ENCODE results near the gene COL6A5. TPM values are rescaled to one million over a fixed set of nuclear protein-coding genes. Genes with fewer than 3 reads are reported as not detected.
"Not testable (repeated sequence)": the region's sequence is repeated elsewhere in the genome, so short reads cannot be mapped to it uniquely, and the experiment has no call there.

COL6A5 gene
- total RNA-seq, 1 experiment from 2014 or later = not detected

- Mint-ChIP-seq H3K27me3 (ENCODE audit: unreplicated experiment) (peaks cover 13% of the 10 kb centered on the region), H3K27ac (ENCODE audit: unreplicated experiment) (no peak overlapping the region), H3K9me3 (ENCODE audit: low read depth, unreplicated experiment) (no peaks in the 10 kb centered on the region), H3K4me3 (ENCODE audit: low read depth, unreplicated experiment) (no peak overlapping the region), H3K36me3 (ENCODE audit: insufficient read depth, unreplicated experiment) (no peaks in the 10 kb centered on the region), H3K4me1 (ENCODE audit: low read depth, unreplicated experiment) (no peaks in the 10 kb centered on the region)
- no TSS peak for BruUV-seq (replicated peaks)
- TF ChIP-seq, protein P1, sequence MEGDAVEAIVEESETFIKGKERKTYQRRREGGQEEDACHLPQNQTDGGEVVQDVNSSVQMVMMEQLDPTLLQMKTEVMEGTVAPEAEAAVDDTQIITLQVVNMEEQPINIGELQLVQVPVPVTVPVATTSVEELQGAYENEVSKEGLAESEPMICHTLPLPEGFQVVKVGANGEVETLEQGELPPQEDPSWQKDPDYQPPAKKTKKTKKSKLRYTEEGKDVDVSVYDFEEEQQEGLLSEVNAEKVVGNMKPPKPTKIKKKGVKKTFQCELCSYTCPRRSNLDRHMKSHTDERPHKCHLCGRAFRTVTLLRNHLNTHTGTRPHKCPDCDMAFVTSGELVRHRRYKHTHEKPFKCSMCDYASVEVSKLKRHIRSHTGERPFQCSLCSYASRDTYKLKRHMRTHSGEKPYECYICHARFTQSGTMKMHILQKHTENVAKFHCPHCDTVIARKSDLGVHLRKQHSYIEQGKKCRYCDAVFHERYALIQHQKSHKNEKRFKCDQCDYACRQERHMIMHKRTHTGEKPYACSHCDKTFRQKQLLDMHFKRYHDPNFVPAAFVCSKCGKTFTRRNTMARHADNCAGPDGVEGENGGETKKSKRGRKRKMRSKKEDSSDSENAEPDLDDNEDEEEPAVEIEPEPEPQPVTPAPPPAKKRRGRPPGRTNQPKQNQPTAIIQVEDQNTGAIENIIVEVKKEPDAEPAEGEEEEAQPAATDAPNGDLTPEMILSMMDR (IDR thresholded peaks at IDR 0.05; ENCODE audit: unreplicated experiment) = no peak
- intact Hi-C loops (cut with micrococcal nuclease; ENCODE audit: unreplicated experiment) = no loop called here
- DNase-seq = no peak
- CTCF ChIA-PET = no interaction called here
These were observed 83.6 kb downstream of the COL6A5 start for GRCh38 chr3:130428871-130429712.

DNA sequence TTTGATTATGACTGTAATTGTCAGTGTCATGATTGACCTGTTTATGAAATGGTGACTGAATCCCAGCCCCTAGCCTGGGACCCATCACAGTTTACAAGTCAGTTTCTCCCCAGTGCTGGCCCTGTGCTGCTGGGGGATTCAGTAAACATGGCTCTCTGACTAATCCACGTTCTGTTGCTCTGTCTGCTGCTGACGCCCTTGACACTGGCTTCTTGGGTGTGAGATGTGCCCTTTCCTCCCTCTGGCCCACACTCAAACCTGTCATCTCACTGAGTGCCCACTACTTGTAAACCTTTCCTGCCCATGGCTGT lies 84.2 kb downstream of the COL6A5 start:
- no peak overlapping the region for H3K27ac Mint-ChIP-seq (ENCODE audit: unreplicated experiment)
- no peaks in the 10 kb centered on the region for H3K36me3 Mint-ChIP-seq (ENCODE audit: insufficient read depth, unreplicated experiment)
- no peak overlapping the region for H3K4me3 Mint-ChIP-seq (ENCODE audit: low read depth, unreplicated experiment)
- CTCF ChIA-PET = no interaction called here
- H3K4me1 Mint-ChIP-seq (ENCODE audit: low read depth, unreplicated experiment) = no peaks in the 10 kb centered on the region
- TF ChIP-seq, protein P1 (IDR thresholded peaks at IDR 0.05; ENCODE audit: unreplicated experiment) = no peak
- no peak for DNase-seq
- no TSS peak for BruUV-seq (replicated peaks)
- peaks cover 1% of the 10 kb centered on the region for H3K9me3 Mint-ChIP-seq (ENCODE audit: low read depth, unreplicated experiment)
- intact Hi-C loops (cut with micrococcal nuclease; ENCODE audit: unreplicated experiment) = no loop called here
- peaks cover 16% of the 10 kb centered on the region for H3K27me3 Mint-ChIP-seq (ENCODE audit: unreplicated experiment)

DNA sequence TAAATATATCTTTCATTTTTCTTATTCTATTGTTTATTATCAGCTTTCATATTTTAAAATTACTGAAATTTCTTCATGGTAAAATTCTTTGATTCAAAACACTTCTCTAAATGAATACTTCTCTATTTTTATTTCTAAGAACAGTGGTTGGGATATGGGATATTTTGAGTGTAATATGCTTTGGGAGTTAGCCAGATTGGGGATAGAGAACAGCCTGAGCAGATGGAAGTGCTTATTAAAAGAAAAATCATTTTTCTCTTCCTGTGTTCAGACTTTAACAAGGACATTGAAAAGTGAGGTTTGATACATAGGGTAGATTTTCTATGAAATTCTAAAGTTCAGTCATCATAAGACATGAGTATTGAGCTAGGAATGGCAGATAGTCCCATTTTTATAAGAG lies 84.8 kb downstream of the COL6A5 start:
- intact Hi-C loops (cut with micrococcal nuclease; ENCODE audit: unreplicated experiment) = no loop called here
- Mint-ChIP-seq H3K9me3 (ENCODE audit: low read depth, unreplicated experiment) (peaks cover 2% of the 10 kb centered on the region), H3K4me3 (ENCODE audit: low read depth, unreplicated experiment) (no peak overlapping the region), H3K27ac (ENCODE audit: unreplicated experiment) (no peak overlapping the region), H3K36me3 (ENCODE audit: insufficient read depth, unreplicated experiment) (no peaks in the 10 kb centered on the region), H3K4me1 (ENCODE audit: low read depth, unreplicated experiment) (no peaks in the 10 kb centered on the region), H3K27me3 (ENCODE audit: unreplicated experiment) (peaks cover 22% of the 10 kb centered on the region)
- CTCF ChIA-PET = interaction anchor here (1.1 kb wide), 1 partner anchor 16 kb away, joined by 3 read pairs; no protein-coding TSS in a partner anchor
- TF ChIP-seq, protein P1 (IDR thresholded peaks at IDR 0.05; ENCODE audit: unreplicated experiment) = no peak
- DNase-seq = no peak
- BruUV-seq (replicated peaks) = no TSS peak

GRCh38 chr3:130432086-130432485 lies 86.6 kb downstream of the COL6A5 start:
- DNase-seq; H3K9me3 Mint-ChIP-seq (ENCODE audit: low read depth, unreplicated experiment); BruUV-seq (replicated peaks); H3K4me1 Mint-ChIP-seq (ENCODE audit: low read depth, unreplicated experiment); H3K4me3 Mint-ChIP-seq (ENCODE audit: low read depth, unreplicated experiment); H3K27ac Mint-ChIP-seq (ENCODE audit: unreplicated experiment); intact Hi-C loops (cut with micrococcal nuclease; ENCODE audit: unreplicated experiment); H3K36me3 Mint-ChIP-seq (ENCODE audit: insufficient read depth, unreplicated experiment): not testable (repeated sequence)
- peaks cover 40% of the 10 kb centered on the region for H3K27me3 Mint-ChIP-seq (ENCODE audit: unreplicated experiment)
- CTCF ChIA-PET = interaction anchor here (0.5 kb wide), 1 partner anchor 896 kb away, joined by 3 read pairs; no protein-coding TSS in a partner anchor

DNA sequence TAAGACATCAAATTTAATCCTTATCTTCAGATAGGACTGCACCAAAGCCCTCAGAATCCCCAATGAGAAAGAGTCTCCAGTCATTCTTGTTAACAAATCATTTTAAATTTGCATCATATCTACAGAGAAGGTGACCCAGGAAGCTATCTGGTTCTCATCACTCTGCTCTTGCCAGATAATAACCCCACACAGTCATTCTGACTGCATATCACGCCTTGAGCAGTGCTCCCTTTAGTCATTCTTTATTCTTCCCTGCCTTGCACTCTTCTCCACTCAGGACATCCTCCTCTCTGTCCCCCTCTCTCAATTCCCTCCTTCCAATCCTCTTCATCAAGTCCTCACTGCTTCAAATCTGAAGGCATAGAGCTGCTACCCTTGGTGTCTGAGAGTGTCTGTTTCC lies 87.8 kb downstream of the COL6A5 start:
- CTCF ChIA-PET = no interaction called here
- Mint-ChIP-seq H3K36me3 (ENCODE audit: insufficient read depth, unreplicated experiment) (no peaks in the 10 kb centered on the region), H3K4me3 (ENCODE audit: low read depth, unreplicated experiment) (no peak overlapping the region), H3K27me3 (ENCODE audit: unreplicated experiment) (peaks cover 52% of the 10 kb centered on the region), H3K9me3 (ENCODE audit: low read depth, unreplicated experiment) (peaks cover 9% of the 10 kb centered on the region), H3K27ac (ENCODE audit: unreplicated experiment) (no peak overlapping the region), H3K4me1 (ENCODE audit: low read depth, unreplicated experiment) (no peaks in the 10 kb centered on the region)
- intact Hi-C loops (cut with micrococcal nuclease; ENCODE audit: unreplicated experiment) = no loop called here
- no peak for DNase-seq
- TF ChIP-seq, protein P1 (IDR thresholded peaks at IDR 0.05; ENCODE audit: unreplicated experiment) = no peak
- no TSS peak for BruUV-seq (replicated peaks)
